Measurements from ENCODE around the gene PALLD. TPM values are rescaled to one million over a fixed set of nuclear protein-coding genes. Genes with fewer than 3 reads are reported as not detected.

PALLD gene
- total and polyA plus RNA-seq, 2 of the 13 experiments (the other 11 are each of a cell fraction or from before 2014, with no cell fraction given): 0.50 to 1.5 TPM

GRCh38 chr4:168731706-168732414, 235.0 kb downstream of the PALLD start:
- TF ChIP-seq SMC3 (IDR thresholded peaks at IDR 0.05; ENCODE audit: low read length) (no peak), ZIK1 (CRISPR knock-in tag; IDR thresholded peaks at IDR 0.05; ENCODE audit: borderline replicate concordance, low read depth) (no peak), MEIS1 (CRISPR knock-in tag; IDR thresholded peaks at IDR 0.05; ENCODE audit: borderline replicate concordance) (no peak), ZNF816 (CRISPR knock-in tag; IDR thresholded peaks at IDR 0.05; ENCODE audit: borderline replicate concordance) (no peak), DRAP1 (CRISPR knock-in tag; IDR thresholded peaks at IDR 0.05) (no peak), ZMYM3 (CRISPR knock-in tag; IDR thresholded peaks at IDR 0.05) (no peak), ZNF275 (CRISPR knock-in tag; IDR thresholded peaks at IDR 0.05; ENCODE audit: borderline replicate concordance) (no peak), KLF6 (CRISPR knock-in tag; IDR thresholded peaks at IDR 0.05) (no peak), TFDP2 (CRISPR knock-in tag; IDR thresholded peaks at IDR 0.05) (no peak), ZNF335 (CRISPR knock-in tag; IDR thresholded peaks at IDR 0.05) (no peak), MAF1 (CRISPR knock-in tag; IDR thresholded peaks at IDR 0.05; ENCODE audit: borderline replicate concordance) (no peak), MXD3 (CRISPR knock-in tag; IDR thresholded peaks at IDR 0.05) (no peak), KAT2B (IDR thresholded peaks at IDR 0.05; ENCODE audit: borderline replicate concordance, low read depth, low read length) (no peak), YEATS4 (CRISPR knock-in tag; IDR thresholded peaks at IDR 0.05; ENCODE audit: borderline replicate concordance) (no peak), ZSCAN31 (CRISPR knock-in tag; IDR thresholded peaks at IDR 0.05; ENCODE audit: low read depth) (no peak), ZNF329 (CRISPR knock-in tag; IDR thresholded peaks at IDR 0.05; ENCODE audit: low read depth) (no peak), BCL3 (CRISPR knock-in tag; IDR thresholded peaks at IDR 0.05) (no peak), TBP (CRISPR knock-in tag; IDR thresholded peaks at IDR 0.05) (no peak), ZNF619 (CRISPR knock-in tag; IDR thresholded peaks at IDR 0.05) (no peak)

More at GRCh38 chr4:168731706-168732414, 235.0 kb downstream of the PALLD start:
- no peaks in the 10 kb centered on the region for H3K4me1 ChIP-seq (ENCODE audit: insufficient read depth, low read length)
- DNase-seq (ENCODE audit: low spot score) (no peak), ATAC-seq (no peak), FAIRE-seq (no peak)
- ChIA-PET CTCF (ENCODE audit: low intra/inter-chr PET ratio, low total read pairs) (no interaction called here), POLR2A (no interaction called here)
- in situ Hi-C loops (cut with HindIII; ENCODE audit: extremely low pct_ligation_motif_present, low pct_unique_long_range_greater_than_20kb): no loop called here
- no peak overlapping the region for H3K4me3 ChIP-seq (replicated peaks in 1 of 3; ENCODE audit: insufficient read depth in 1 of 3, low read depth in 2 of 3, low read length in 3 of 3)
- no peaks in the 10 kb centered on the region for H3K79me2 ChIP-seq (ENCODE audit: insufficient read depth, low read length)
- no peaks in the 10 kb centered on the region for H3K36me3 ChIP-seq (replicated peaks in 1 of 2; ENCODE audit: control insufficient read depth in 1 of 2, insufficient read depth in 2 of 2, low read length in 2 of 2)
- no peaks in the 10 kb centered on the region for H3K9me3 ChIP-seq (ENCODE audit: low read length)
- no peak overlapping the region for H2AFZ ChIP-seq (ENCODE audit: low read length)
- no TSS peak for BruUV-seq (replicated peaks)
- WGBS (ENCODE audit: low lambda C conversion rate): 32% methylated on average over 6 of the region's 6 CpGs
- intact Hi-C loops (cut with micrococcal nuclease; ENCODE audit: unreplicated experiment): loop anchor here (10.0 kb wide), 1 partner anchor 63 kb away; no protein-coding TSS in a partner anchor
- H3K27ac ChIP-seq (ENCODE audit: extremely low read length, insufficient read depth, low read length): no peak overlapping the region
- no peak overlapping the region for H3K4me2 ChIP-seq (ENCODE audit: low read depth, low read length)
- H4K20me1 ChIP-seq (ENCODE audit: insufficient read depth, low read length): no peaks in the 10 kb centered on the region
- H3K9ac ChIP-seq (ENCODE audit: insufficient read depth, low read depth, low read length): no peak overlapping the region
- 0 out of 5 replicates have a peak, but pooled peaks cover 0 to 5% of the 10 kb centered on the region in 2 experiments for H3K27me3 ChIP-seq (ENCODE audit: control insufficient read depth in 1 of 2, insufficient read depth in 2 of 2, low read length in 2 of 2)
